HCT116 (cell line): Measurements from ENCODE around the gene ZNF580. TPM values are rescaled to one million over a fixed set of nuclear protein-coding genes. Genes with fewer than 3 reads are reported as not detected.

Source experiments
- ATAC-seq: fragments of 200-7000 bp; cut with Tn5 transposase; 2 replicates; pipeline ENCODE4 v1.9.1; 2020; ENCODE audit warnings: mild to moderate bottlenecking, moderate library complexity
- BruUV-seq: library from RNA; stranded (reverse); fragments of 400-500 nt; replicated peaks from 2 replicates; lab custom pipeline; 2021; lab: Mats Ljungman, UMichigan
- CTCF ChIA-PET: fragments of 300-600 bp; sonication (Branson Sonifier 250); formaldehyde crosslinking; loops from one replicate; lab custom pipeline; 2021; ENCODE audit warnings: antibody characterized with exemption; lab: Charles Lee
- POLR2A ChIA-PET: fragments of 300-600, 350-600 bp; sonication (Branson Sonifier 250); formaldehyde crosslinking; loops from one replicate; lab custom pipeline; 2021; ENCODE audit warnings: antibody characterized with exemption; lab: Charles Lee
- RAD21 ChIA-PET, 2 experiments: fragments of 300-600 bp; sonication (Branson Sonifier 250); formaldehyde crosslinking; loops; one replicate each; lab custom pipeline; 2023; ENCODE audit warnings: low total read pairs in 2 of 2; ENCODE audit not compliant: uncharacterized antibody in 2 of 2, unreplicated experiment in 2 of 2, low non-redundant PET in 1 of 2; lab: Charles Lee
- DNase-seq: peaks from one replicate; pipeline ENCODE4 v3.0.0-alpha.2; 2010; ENCODE audit warnings: low read depth, low spot score
- H2AFZ ChIP-seq: fragments of 200-600 bp; shearing (Covaris generic), sonication (generic); 2 replicates; pipeline ENCODE4 v1.6.1; 2017; ENCODE audit warnings: low read depth, mixed run types, mixed read lengths, antibody characterized with exemption, low read length; ENCODE audit not compliant: poor library complexity, severe bottlenecking
- H3K27ac ChIP-seq: 2 replicates; pipeline ENCODE4 v1.5.1; 2012; ENCODE audit warnings: low read depth, low read length
- H3K27me3 ChIP-seq: fragments of 200-600 bp; sonication (generic); 2 replicates; pipeline ENCODE4 v1.6.1; 2016; ENCODE audit warnings: mixed run types, low read length, mixed read lengths; ENCODE audit not compliant: insufficient read depth
- H3K36me3 ChIP-seq, 2 experiments: fragments of 200-500 bp in 1 of 2; fragments of 200-600 bp in 1 of 2; sonication (Bioruptor generic) in 1 of 2; sonication (generic) in 1 of 2; 2 replicates each; pipeline versions ENCODE4 v1.5.1 to v1.6.1; 2014 to 2016; ENCODE audit warnings: low read length in 2 of 2, inconsistent platforms in 1 of 2, mixed read lengths in 1 of 2, mixed run types in 1 of 2; ENCODE audit not compliant: insufficient read depth in 2 of 2, control insufficient read depth in 1 of 2
- H3K4me1 ChIP-seq, 2 experiments: fragments of 200-600 bp in 1 of 2; sonication (generic) in 1 of 2; 2 replicates each; pipeline versions ENCODE4 v1.5.1 to v1.6.1; 2012 to 2017; ENCODE audit warnings: low read length in 2 of 2, inconsistent platforms in 1 of 2, mild to moderate bottlenecking in 1 of 2, mixed read lengths in 1 of 2, mixed run types in 1 of 2, moderate library complexity in 1 of 2; ENCODE audit not compliant: insufficient read depth in 2 of 2, control insufficient read depth in 1 of 2
- H3K4me2 ChIP-seq: fragments of 200-600 bp; sonication (generic); 2 replicates; pipeline ENCODE4 v1.6.1; 2017; ENCODE audit warnings: mixed run types, low read length, mixed read lengths
- H3K4me3 ChIP-seq, 2 experiments: fragments of 200-600 bp in 1 of 2; sonication (generic) in 1 of 2; replicated peaks in 1 of 2; 2 replicates each; pipeline ENCODE4 v1.5.1; 2011 to 2016; ENCODE audit warnings: low read length in 2 of 2, control low read depth in 1 of 2, low read depth in 1 of 2, mild to moderate bottlenecking in 1 of 2, mixed read lengths in 1 of 2, mixed run types in 1 of 2
- H3K79me2 ChIP-seq: fragments of 200-600 bp; sonication (generic); 2 replicates; pipeline ENCODE4 v1.6.1; 2017; ENCODE audit warnings: mild to moderate bottlenecking, mixed run types, low read length, moderate library complexity, mixed read lengths; ENCODE audit not compliant: insufficient read depth
- H3K9ac ChIP-seq: fragments of 200-600 bp; sonication (generic); 2 replicates; pipeline ENCODE4 v1.6.1; 2016; ENCODE audit warnings: low read length, mixed read lengths
- H3K9me2 ChIP-seq: fragments of 200-600 bp; sonication (generic), shearing (Covaris generic); 2 replicates; pipeline ENCODE4 v1.6.1; 2017; ENCODE audit warnings: mixed run types, mild to moderate bottlenecking, moderate library complexity; ENCODE audit not compliant: insufficient read depth
- H3K9me3 ChIP-seq, 2 experiments: fragments of 200-500 bp in 1 of 2; fragments of 200-600 bp in 1 of 2; sonication (Bioruptor generic) in 1 of 2; sonication (generic) in 1 of 2; 2 replicates each; pipeline ENCODE4 v1.6.1; 2014 to 2017; ENCODE audit warnings: low read length in 2 of 2, mixed read lengths in 2 of 2, inconsistent platforms in 1 of 2, low read depth in 1 of 2, mild to moderate bottlenecking in 1 of 2, mixed run types in 1 of 2, moderate library complexity in 1 of 2; ENCODE audit not compliant: control insufficient read depth in 1 of 2, insufficient read depth in 1 of 2
- H4K20me1 ChIP-seq: fragments of 200-600 bp; sonication (generic), shearing (Covaris generic); 2 replicates; pipeline ENCODE4 v1.6.1; 2017; ENCODE audit warnings: mixed run types, mild to moderate bottlenecking, moderate library complexity; ENCODE audit not compliant: insufficient read depth
- ATF3 ChIP-seq: IDR thresholded peaks from 2 replicates; pipeline ENCODE4 v1.6.1; 2012
- CBX3 ChIP-seq: IDR thresholded peaks from 2 replicates; pipeline ENCODE4 v1.6.1; 2012; ENCODE audit warnings: low read depth
- CEBPB ChIP-seq: IDR thresholded peaks from 2 replicates; pipeline ENCODE4 v1.6.1; 2012; ENCODE audit warnings: low read depth
- ELF1 ChIP-seq: IDR thresholded peaks from 2 replicates; pipeline ENCODE4 v1.6.1; 2012; ENCODE audit warnings: low read depth, borderline replicate concordance
- EZH2 ChIP-seq: fragments of 200-600 bp; sonication (generic); IDR thresholded peaks from 2 replicates; pipeline ENCODE4 v1.6.1; 2017; ENCODE audit warnings: antibody characterized with exemption, mixed run types
- EZH2phosphoT487 ChIP-seq: fragments of 200-600 bp; IDR thresholded peaks from 2 replicates; pipeline ENCODE4 v1.6.1; 2018; ENCODE audit warnings: antibody characterized with exemption, borderline replicate concordance
- MAX ChIP-seq: IDR thresholded peaks from 2 replicates; pipeline ENCODE4 v1.6.1; 2012
- POLR2A ChIP-seq: IDR thresholded peaks from 2 replicates; pipeline ENCODE4 v1.7.0; 2011; ENCODE audit warnings: borderline replicate concordance; ENCODE audit not compliant: insufficient read depth, insufficient read length; ENCODE audit errors: extremely low read depth
- POLR2AphosphoS5 ChIP-seq: IDR thresholded peaks from 2 replicates; pipeline ENCODE4 v1.6.1; 2011; ENCODE audit warnings: mild to moderate bottlenecking, low read depth, low read length, moderate library complexity
- REST ChIP-seq: IDR thresholded peaks from 2 replicates; pipeline ENCODE4 v1.6.1; 2012; ENCODE audit warnings: low read depth
- SIN3A ChIP-seq: IDR thresholded peaks from 2 replicates; pipeline ENCODE4 v1.6.1; 2012; ENCODE audit warnings: low read depth
- SP1 ChIP-seq: IDR thresholded peaks from 2 replicates; pipeline ENCODE4 v1.6.1; 2012; ENCODE audit warnings: low read depth
- TCF7L2 ChIP-seq: IDR thresholded peaks from 2 replicates; pipeline ENCODE4 v1.7.0; 2011; ENCODE audit warnings: borderline replicate concordance, inconsistent platforms; ENCODE audit not compliant: insufficient read depth, insufficient read length; ENCODE audit errors: extremely low read depth
- ZBTB33 ChIP-seq: IDR thresholded peaks from 2 replicates; pipeline ENCODE4 v1.6.1; 2011; ENCODE audit warnings: mild to moderate bottlenecking, low read length, moderate library complexity; ENCODE audit not compliant: insufficient replicate concordance; ENCODE audit errors: extremely low read depth
- ZFX ChIP-seq: fragments of 450-650 bp; IDR thresholded peaks from 2 replicates; pipeline ENCODE4 v1.6.1; 2017
- ZNF274 ChIP-seq: fragments of 200-500 bp; sonication (Bioruptor generic); IDR thresholded peaks from 2 replicates; pipeline ENCODE4 v1.6.1; 2014; ENCODE audit warnings: mild to moderate bottlenecking, low read depth, low read length, inconsistent platforms
- intact Hi-C: fragments of 100-400 bp; cut with micrococcal nuclease; formaldehyde crosslinking; loops from 2 replicates; pipeline ENCODE4 v1.10.0; 2022
- total RNA-seq: library from RNA; stranded (reverse); gene quantifications from one replicate; pipeline ENCODE4 v1.2.1, GENCODE V29; 2021; ENCODE audit not compliant: unreplicated experiment

ZNF580 gene
- total RNA-seq, 1 experiment from 2014 or later, result 36.7 TPM

GRCh38 chr19:55622242-55622969, 18.4 kb upstream of the ZNF580 start:
- ChIA-PET POLR2A (interaction anchor here (0.6 to 0.8 kb wide), 2 partner anchors 12 to 138 kb away, joined by 3 read pairs; partner anchors contain the start of gene NAT14), CTCF (no interaction called here), RAD21 (no interaction called here)
- no TSS peak for BruUV-seq
- Histone ChIP-seq H2AFZ (no peak overlapping the region), H3K79me2 (no peaks in the 10 kb centered on the region), H3K27me3 (no peaks in the 10 kb centered on the region), H3K4me2 (no peak overlapping the region), H3K4me1 (peaks cover 8 to 14% of the 10 kb centered on the region in 2 experiments; a peak in 3 of 4 replicates), H3K4me3 (no peak overlapping the region), H3K27ac (no peak overlapping the region), H4K20me1 (no peaks in the 10 kb centered on the region), H3K36me3 (0 out of 4 replicates have a peak, but pooled peaks cover 0 to 3% of the 10 kb centered on the region in 2 experiments), H3K9ac (no peak overlapping the region), H3K9me3 (no peaks in the 10 kb centered on the region), H3K9me2 (no peaks in the 10 kb centered on the region)
- no peak for TF ChIP-seq EZH2phosphoT487
- no peak for TF ChIP-seq SP1
- TF ChIP-seq ZFX, result no peak
- no peak for TF ChIP-seq TCF7L2
- no peak for TF ChIP-seq ATF3
- no peak for TF ChIP-seq ELF1
- TF ChIP-seq POLR2AphosphoS5, result no peak
- TF ChIP-seq CBX3, result no peak
- TF ChIP-seq CEBPB, result no peak
- no peak for TF ChIP-seq POLR2A
- no peak for TF ChIP-seq REST
- TF ChIP-seq EZH2, result no peak
- TF ChIP-seq MAX, result no peak
- no peak for TF ChIP-seq SIN3A
- TF ChIP-seq ZNF274, result no peak
- no peak for TF ChIP-seq ZBTB33
- DNase-seq (no peak), ATAC-seq (no peak)
- intact Hi-C loops, result no loop called here
